Measurements from ENCODE around the gene ATAD3C. TPM values are rescaled to one million over a fixed set of nuclear protein-coding genes. Genes with fewer than 3 reads are reported as not detected.

Gene ATAD3C, protein sequence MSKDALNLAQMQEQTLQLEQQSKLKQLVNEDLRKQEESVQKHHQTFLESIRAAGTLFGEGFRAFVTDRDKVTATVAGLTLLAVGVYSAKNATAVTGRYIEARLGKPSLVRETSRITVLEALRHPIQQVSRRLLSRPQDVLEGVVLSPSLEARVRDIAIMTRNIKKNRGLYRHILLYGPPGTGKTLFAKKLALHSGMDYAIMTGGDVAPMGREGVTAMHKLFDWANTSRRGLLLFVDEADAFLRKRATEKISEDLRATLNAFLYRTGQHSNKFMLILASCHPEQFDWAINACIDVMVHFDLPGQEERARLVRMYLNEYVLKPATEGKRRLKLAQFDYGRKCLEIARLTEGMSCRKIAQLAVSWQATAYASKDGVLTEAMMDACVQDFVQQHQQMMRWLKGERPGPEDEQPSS
- total RNA-seq = under 0.01 and 0.17 TPM in 2 replicates
- not detected in 2 replicates for polyA plus RNA-seq
- polyA plus RNA-seq (2012) = 0.08 TPM in 1 of 2 replicates, not detected in the other
- not detected in 2 replicates for polyA minus RNA-seq (ENCODE audit: low replicate concordance)

DNA sequence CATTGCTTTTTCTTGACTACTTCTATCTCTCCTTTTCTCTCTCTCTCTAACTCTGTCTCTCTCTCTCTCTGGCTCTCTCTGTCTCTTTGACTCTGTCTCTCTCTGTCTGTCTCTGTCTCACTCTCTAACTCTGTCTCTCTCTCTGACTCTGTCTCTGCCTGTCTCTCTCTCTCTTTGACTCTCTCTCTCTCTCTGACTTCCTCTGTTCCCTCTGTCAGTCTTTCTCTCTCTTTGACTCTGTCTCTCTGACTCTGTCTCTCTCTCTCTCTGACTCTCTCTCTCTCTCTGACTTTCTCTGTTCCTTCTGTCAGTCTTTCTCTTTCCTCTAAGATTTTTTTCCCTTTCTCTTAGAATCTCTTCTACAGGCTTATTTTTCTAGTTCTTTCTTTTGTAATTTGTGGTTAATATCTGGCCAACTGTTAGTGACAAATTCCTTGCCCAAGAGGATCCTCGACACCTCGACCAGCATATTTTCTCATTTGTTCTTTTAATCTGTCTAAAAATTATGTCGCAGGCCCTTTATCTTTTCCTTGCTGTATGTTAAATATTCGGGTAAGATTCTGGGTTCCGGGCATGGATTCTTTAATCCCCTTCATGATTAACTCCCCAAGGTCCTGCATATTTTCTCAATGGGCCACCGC, at the start of gene ATAD3C:
ATAD3C (plus strand) TSS at position 591 of the 641 bp plus-strand sequence. CDS start 995 bp downstream, outside the sequence.
- no peaks in the 10 kb centered on the region for H4K20me1 ChIP-seq (ENCODE audit: control insufficient read depth, extremely low read depth, insufficient read depth, low read length)
- no peaks in the 10 kb centered on the region for H3K9me3 ChIP-seq (ENCODE audit: control insufficient read depth, insufficient read depth, low read depth, low read length)
- H3K79me2 ChIP-seq (ENCODE audit: control insufficient read depth, insufficient read depth, low read length) = no peaks in the 10 kb centered on the region
- H3K36me3 ChIP-seq (ENCODE audit: control insufficient read depth, insufficient read depth, low read length) = no peaks in the 10 kb centered on the region
- H3K27ac ChIP-seq (ENCODE audit: insufficient read depth, low read length) = no peak within 1 kb of the TSS
- H3K9ac ChIP-seq (ENCODE audit: insufficient read depth, low read length) = no peak within 1 kb of the TSS
- TF ChIP-seq, protein P1, sequence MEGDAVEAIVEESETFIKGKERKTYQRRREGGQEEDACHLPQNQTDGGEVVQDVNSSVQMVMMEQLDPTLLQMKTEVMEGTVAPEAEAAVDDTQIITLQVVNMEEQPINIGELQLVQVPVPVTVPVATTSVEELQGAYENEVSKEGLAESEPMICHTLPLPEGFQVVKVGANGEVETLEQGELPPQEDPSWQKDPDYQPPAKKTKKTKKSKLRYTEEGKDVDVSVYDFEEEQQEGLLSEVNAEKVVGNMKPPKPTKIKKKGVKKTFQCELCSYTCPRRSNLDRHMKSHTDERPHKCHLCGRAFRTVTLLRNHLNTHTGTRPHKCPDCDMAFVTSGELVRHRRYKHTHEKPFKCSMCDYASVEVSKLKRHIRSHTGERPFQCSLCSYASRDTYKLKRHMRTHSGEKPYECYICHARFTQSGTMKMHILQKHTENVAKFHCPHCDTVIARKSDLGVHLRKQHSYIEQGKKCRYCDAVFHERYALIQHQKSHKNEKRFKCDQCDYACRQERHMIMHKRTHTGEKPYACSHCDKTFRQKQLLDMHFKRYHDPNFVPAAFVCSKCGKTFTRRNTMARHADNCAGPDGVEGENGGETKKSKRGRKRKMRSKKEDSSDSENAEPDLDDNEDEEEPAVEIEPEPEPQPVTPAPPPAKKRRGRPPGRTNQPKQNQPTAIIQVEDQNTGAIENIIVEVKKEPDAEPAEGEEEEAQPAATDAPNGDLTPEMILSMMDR (conservative IDR thresholded peaks at IDR 0.05 in 1 of 2, IDR thresholded peaks at IDR 0.05 in 1 of 2; ENCODE audit: low read depth in 1 of 2, low read length in 2 of 2) = no peak
- TF ChIP-seq EZH2 (IDR thresholded peaks at IDR 0.05; ENCODE audit: low read length, missing control alignments) = no peak
- DNase-seq (ENCODE audit: low read depth in 2 of 2) = no peak
- no peak within 1 kb of the TSS for H2AFZ ChIP-seq (ENCODE audit: low read length)
- no peak within 1 kb of the TSS for H3K4me3 ChIP-seq (replicated peaks in 1 of 4; ENCODE audit: control extremely low read depth in 1 of 4, insufficient read depth in 1 of 4, low read depth in 3 of 4, low read length in 4 of 4)
- no peaks in the 10 kb centered on the region for H3K4me1 ChIP-seq (ENCODE audit: control insufficient read depth, extremely low read depth, insufficient read depth, low read length)
- no peaks in the 10 kb centered on the region for H3K27me3 ChIP-seq (ENCODE audit: control insufficient read depth, insufficient read depth, low read length)
- H3K4me2 ChIP-seq (ENCODE audit: extremely low read depth, insufficient read depth, low read length) = no peak within 1 kb of the TSS

DNA sequence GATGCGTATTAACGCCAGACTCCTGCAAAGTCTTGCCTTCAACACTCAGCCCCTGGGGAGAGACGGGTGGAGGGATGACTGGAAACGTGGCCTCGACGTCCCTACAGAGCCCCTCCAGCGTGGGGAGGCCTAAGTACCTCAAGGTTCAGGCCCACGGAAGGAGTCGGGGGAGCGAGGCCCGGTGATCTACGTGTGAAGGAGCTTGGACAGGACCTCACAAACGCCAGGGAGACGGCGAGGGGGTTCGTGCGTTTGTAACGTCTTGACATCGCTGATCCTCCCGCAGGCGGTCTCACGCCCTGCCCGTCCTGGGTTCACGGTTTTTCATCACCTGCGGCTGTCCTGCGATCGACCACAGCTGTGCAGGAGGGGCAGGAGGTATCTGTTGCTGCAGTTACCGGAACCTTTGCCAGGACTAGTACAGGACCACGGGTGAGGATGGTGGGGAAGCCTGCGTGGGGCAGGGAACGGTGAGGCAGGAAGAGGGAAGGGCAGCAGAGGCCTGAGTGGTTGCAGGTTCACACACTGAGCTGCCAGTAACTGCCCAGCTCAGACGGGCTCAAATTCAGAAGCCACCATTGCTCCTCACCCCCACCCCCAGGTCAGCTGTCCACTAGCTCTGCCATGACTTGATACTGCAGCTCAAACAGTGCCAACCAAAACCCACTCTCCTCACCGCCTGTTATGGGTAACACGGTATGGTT, 49.5 kb upstream of the ATAD3C start:
- H3K27ac ChIP-seq (ENCODE audit: insufficient read depth, low read length) = peak overlapping the region; percentile 91
- H3K36me3 ChIP-seq (ENCODE audit: control insufficient read depth, insufficient read depth, low read length) = peaks cover 38% of the 10 kb centered on the region
- peaks cover 60% of the 10 kb centered on the region for H3K79me2 ChIP-seq (ENCODE audit: control insufficient read depth, insufficient read depth, low read length)
- no peaks in the 10 kb centered on the region for H3K9me3 ChIP-seq (ENCODE audit: control insufficient read depth, insufficient read depth, low read depth, low read length)
- H3K27me3 ChIP-seq (ENCODE audit: control insufficient read depth, insufficient read depth, low read length) = no peaks in the 10 kb centered on the region
- H3K4me1 ChIP-seq (ENCODE audit: control insufficient read depth, extremely low read depth, insufficient read depth, low read length) = peaks cover 18% of the 10 kb centered on the region
- peak; percentile 25 to 26 for DNase-seq (ENCODE audit: low read depth in 2 of 2)
- TF ChIP-seq, protein P1 (conservative IDR thresholded peaks at IDR 0.05 in 1 of 2, IDR thresholded peaks at IDR 0.05 in 1 of 2; ENCODE audit: low read depth in 1 of 2, low read length in 2 of 2) = no peak
- H2AFZ ChIP-seq (ENCODE audit: low read length) = peak overlapping the region; percentile 35
- peak overlapping the region; percentile 77 to 100 (median 96) for H3K4me3 ChIP-seq (replicated peaks in 1 of 4; ENCODE audit: control extremely low read depth in 1 of 4, insufficient read depth in 1 of 4, low read depth in 3 of 4, low read length in 4 of 4)
- peak overlapping the region; percentile 100 for H3K4me2 ChIP-seq (ENCODE audit: extremely low read depth, insufficient read depth, low read length)
- no peaks in the 10 kb centered on the region for H4K20me1 ChIP-seq (ENCODE audit: control insufficient read depth, extremely low read depth, insufficient read depth, low read length)
- H3K9ac ChIP-seq (ENCODE audit: insufficient read depth, low read length) = peak overlapping the region; percentile 89
